GM13977 (cell line): Measurements from ENCODE around the gene SHANK1.

Experiments used
- DNase-seq: peaks from one replicate; pipeline ENCODE4 v3.0.0; 2012; ENCODE audit warnings: low spot score
- CTCF ChIP-seq: IDR thresholded peaks from 2 replicates; pipeline ENCODE4 v1.5.1; 2012; ENCODE audit warnings: mild to moderate bottlenecking, control low read depth; ENCODE audit not compliant: insufficient read depth; ENCODE audit errors: extremely low read depth, missing control alignments
- in situ Hi-C: fragments of 300-500 bp; cut with MboI; formaldehyde crosslinking; loops from one replicate; pipeline ENCODE4 v1.12.0; 2022; ENCODE audit warnings: low sequenced_read_pairs, low pct_unique_long_range_greater_than_20kb, mixed read lengths, inconsistent platforms; ENCODE audit not compliant: unreplicated experiment

Gene SHANK1

DNA sequence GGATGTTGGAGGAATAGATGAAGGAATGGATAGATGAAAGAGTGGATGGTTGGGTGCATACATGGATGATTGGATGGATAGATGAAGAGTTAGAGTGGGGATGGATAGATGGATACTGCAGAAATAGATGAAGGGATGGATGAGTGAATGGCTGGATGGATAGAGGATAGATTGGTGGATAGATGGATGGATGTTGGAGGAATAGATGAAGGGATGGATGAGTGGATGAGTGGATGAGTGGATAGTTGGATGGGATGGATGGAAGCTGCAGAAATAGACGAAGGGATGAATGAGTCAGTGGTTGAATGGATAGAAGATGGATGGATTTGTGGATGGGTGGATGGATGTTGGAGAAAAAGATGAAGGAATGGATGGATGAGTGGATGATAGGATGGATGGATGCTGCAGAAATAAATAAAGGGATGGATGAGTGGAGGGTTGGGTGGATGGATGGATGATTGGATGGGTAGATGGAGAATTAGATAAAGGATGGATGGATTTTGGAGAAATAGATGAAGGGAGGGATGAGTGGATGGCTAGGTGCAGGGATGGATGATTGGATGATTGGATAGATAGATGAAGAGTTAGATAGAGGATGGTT is 75.2 kb downstream of the SHANK1 start:
- no peak for TF ChIP-seq CTCF
- no peak for DNase-seq
- in situ Hi-C loops: no loop called here

DNA sequence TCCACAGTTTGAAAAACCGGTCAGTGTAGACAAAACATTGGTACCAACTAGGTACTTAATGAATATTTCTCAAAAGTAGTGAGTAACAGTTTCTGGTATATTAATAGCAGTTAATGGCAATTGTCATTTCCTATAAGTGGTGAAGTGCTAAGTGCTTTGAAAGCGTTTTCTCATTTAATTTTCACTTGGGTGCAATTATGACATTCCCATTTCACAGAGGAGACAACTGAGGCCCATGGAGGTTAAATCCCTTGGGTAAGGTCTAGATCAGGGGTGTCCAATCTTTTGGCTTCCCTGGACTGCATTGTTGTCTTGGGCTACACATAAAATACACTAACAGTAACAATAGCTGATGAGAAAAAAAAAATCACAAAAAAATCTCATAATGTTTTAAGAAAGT is 79.2 kb downstream of the SHANK1 start:
- no peak for TF ChIP-seq CTCF
- in situ Hi-C loops: no loop called here

GRCh38 chr19:50639121-50640112 is 80.2 kb downstream of the SHANK1 start, which contains the start of gene SYT3:
TSS of gene SYT3 (minus strand) at chr19:50639881. CDS start at chr19:50637411, 2,470 bp downstream.
- in situ Hi-C loops: no loop called here
- peak; percentile 85 for DNase-seq
- no peak for TF ChIP-seq CTCF

More for the DNA sequence above, 79.2 kb downstream of the SHANK1 start:
- no peak for DNase-seq

DNA sequence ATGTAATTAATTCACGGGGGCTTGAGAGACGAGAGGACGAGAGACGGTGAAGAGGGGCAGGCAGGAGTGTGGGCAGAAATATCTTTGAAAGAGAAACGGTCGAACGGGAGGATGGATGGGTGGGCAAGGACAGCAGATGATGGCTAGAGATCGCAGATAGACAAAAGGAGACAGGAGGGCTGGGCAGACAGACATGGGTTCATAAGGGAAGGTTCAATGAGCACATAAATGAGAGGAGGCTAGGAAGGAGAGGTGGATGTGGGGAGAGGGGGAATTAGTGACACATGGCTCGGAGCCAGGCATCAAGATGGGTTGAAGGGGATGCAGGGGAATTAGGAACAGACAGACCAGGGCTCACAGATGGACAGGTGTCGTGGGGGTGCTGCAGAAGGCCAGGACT is 81.0 kb downstream of the SHANK1 start:
- no peak for TF ChIP-seq CTCF
- in situ Hi-C loops: no loop called here

GRCh38 chr19:50636317-50637085 is 83.1 kb downstream of the SHANK1 start:
- no peak for TF ChIP-seq CTCF
- DNase-seq: no peak
- in situ Hi-C loops: no loop called here

More for the DNA sequence above, 81.0 kb downstream of the SHANK1 start:
- DNase-seq: no peak

DNA sequence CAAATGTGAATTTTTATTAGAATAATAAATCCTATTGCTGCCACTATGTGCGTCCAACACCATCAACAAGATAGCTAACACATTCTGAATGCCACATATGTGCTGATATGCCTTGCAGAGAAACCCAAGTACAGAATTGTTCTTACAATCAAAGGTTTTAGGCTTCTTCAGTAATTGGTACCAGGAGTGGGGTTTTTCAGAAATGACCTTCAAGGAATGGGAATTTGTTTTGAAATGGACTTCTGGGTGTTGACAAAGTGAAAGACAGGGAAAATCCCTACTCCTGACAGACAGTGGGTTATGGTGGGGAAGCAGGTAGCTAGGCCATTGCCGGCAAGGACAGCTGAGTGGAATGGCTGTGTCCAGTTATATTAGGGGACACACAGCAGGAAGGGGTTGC is 85.6 kb downstream of the SHANK1 start:
- in situ Hi-C loops: no loop called here
- no peak for TF ChIP-seq CTCF
- DNase-seq: no peak
